Measurements from ENCODE around the gene CDC42BPA. TPM values are rescaled to one million over a fixed set of nuclear protein-coding genes. Genes with fewer than 3 reads are reported as not detected.

CDC42BPA gene
- total RNA-seq, 1 experiment from 2014 or later, result 30.1 TPM

DNA sequence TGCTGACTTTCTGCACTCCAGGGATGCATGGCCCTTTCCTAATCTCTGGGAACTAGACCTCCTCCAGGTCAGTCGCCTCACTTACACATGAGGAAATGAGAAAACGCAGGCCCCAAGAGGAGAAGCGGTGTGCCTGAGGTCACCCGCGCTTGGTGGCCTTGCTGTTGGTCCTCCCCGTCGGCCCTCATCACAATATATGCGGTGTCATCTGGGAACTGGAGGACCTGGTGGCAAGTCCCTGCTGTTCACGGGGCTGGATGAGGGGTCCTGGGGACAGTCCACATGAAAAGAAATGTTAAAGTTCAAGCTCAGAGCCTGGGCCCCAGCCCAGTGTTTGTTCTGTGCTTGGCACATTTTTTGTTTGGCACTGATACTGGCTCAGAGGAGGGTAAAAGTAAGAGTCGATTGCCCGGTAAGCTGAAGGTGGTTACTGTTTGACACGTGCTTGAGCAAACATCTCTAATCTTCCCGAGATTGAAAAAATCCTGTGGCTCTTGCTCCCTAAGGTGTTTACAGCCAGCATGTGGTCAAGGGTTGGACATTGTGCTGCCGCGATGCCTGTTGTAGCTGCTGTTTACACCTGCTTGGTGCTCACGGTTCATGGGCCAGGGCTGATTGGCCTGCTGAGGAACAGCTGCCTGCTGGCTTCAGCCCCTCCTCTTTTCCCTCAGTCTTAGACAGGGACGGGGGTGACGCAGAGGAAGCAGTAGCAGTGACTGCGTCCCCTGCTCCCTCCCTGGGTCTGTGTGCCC is 373.0 kb downstream of the CDC42BPA start:
- Histone ChIP-seq H3K27me3 (ENCODE audit: insufficient read depth, low read length) (no peaks in the 10 kb centered on the region), H2BK20ac (ENCODE audit: low read depth, low read length, poor library complexity, severe bottlenecking) (no peak overlapping the region), H4K8ac (replicated peaks; ENCODE audit: insufficient read length, low read depth, low read length) (no peak overlapping the region), H3K79me2 (ENCODE audit: insufficient read depth, low read length) (no peaks in the 10 kb centered on the region), H3K27ac (ENCODE audit: insufficient read length, low read depth, low read length) (no peak overlapping the region), H3K9me3 (ENCODE audit: control insufficient read depth, low read depth, low read length) (no peaks in the 10 kb centered on the region), H3K23ac (ENCODE audit: insufficient read length, low read depth, low read length) (no peak overlapping the region), H2AK5ac (ENCODE audit: insufficient read length, low read length) (no peak overlapping the region), H3K18ac (ENCODE audit: insufficient read length, low read depth, low read length) (no peak overlapping the region), H4K20me1 (ENCODE audit: control insufficient read depth, insufficient read depth, insufficient read length) (no peaks in the 10 kb centered on the region), H3K4me2 (ENCODE audit: insufficient read depth, insufficient read length, low read length) (no peak overlapping the region), H2BK5ac (ENCODE audit: insufficient read length, low read length) (no peak overlapping the region), H2BK120ac (ENCODE audit: low read depth, low read length, poor library complexity, severe bottlenecking) (no peak overlapping the region), H2AFZ (ENCODE audit: low read length) (no peak overlapping the region), H2BK12ac (ENCODE audit: insufficient read length, low read depth, low read length) (no peak overlapping the region), H2BK15ac (ENCODE audit: low read depth, low read length) (no peak overlapping the region), H3T11ph (ENCODE audit: low read length) (no peak overlapping the region), H4K5ac (ENCODE audit: insufficient read length, low read depth, low read length) (no peak overlapping the region), H3K9ac (ENCODE audit: extremely low read depth, insufficient read length, low read length) (no peak overlapping the region), H3K4me1 (ENCODE audit: insufficient read depth, low read length) (peaks cover 7% of the 10 kb centered on the region), H4K91ac (ENCODE audit: insufficient read length, low read depth, low read length) (no peak overlapping the region), H3K79me1 (ENCODE audit: insufficient read depth, low read depth, low read length, poor library complexity, severe bottlenecking) (peaks cover 5% of the 10 kb centered on the region), H3K56ac (ENCODE audit: insufficient read length, low read depth, low read length) (no peak overlapping the region), H3K4ac (ENCODE audit: low read depth, low read length) (no peak overlapping the region), H3K14ac (ENCODE audit: insufficient read depth, low read length) (no peak overlapping the region; the same call in 1 of the 2 replicates), H3K23me2 (ENCODE audit: insufficient read length, low read depth, low read length, poor library complexity, severe bottlenecking) (peaks cover 4% of the 10 kb centered on the region)
- TF ChIP-seq, protein P1, sequence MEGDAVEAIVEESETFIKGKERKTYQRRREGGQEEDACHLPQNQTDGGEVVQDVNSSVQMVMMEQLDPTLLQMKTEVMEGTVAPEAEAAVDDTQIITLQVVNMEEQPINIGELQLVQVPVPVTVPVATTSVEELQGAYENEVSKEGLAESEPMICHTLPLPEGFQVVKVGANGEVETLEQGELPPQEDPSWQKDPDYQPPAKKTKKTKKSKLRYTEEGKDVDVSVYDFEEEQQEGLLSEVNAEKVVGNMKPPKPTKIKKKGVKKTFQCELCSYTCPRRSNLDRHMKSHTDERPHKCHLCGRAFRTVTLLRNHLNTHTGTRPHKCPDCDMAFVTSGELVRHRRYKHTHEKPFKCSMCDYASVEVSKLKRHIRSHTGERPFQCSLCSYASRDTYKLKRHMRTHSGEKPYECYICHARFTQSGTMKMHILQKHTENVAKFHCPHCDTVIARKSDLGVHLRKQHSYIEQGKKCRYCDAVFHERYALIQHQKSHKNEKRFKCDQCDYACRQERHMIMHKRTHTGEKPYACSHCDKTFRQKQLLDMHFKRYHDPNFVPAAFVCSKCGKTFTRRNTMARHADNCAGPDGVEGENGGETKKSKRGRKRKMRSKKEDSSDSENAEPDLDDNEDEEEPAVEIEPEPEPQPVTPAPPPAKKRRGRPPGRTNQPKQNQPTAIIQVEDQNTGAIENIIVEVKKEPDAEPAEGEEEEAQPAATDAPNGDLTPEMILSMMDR (conservative IDR thresholded peaks at IDR 0.05), result no peak
- peaks cover 9% of the 10 kb centered on the region for H3K27me3 Mint-ChIP-seq (ENCODE audit: low read depth)
- WGBS (ENCODE audit: extremely low coverage, insufficient read length, low lambda C conversion rate), result no CpG with 5 or more reads among the region's 19 CpGs
- peak; percentile 53 for DNase-seq
- peak overlapping the region in 1 of 3 experiments; percentile 55; a peak in 3 of 7 replicates for H3K27ac Mint-ChIP-seq
- peaks cover 3 to 4% of the 10 kb centered on the region in 2 experiments; a peak in 1 of 5 replicates for H3K9me3 Mint-ChIP-seq
- H3K36me3 Mint-ChIP-seq (ENCODE audit: insufficient read depth in 1 of 3, low read depth in 3 of 3), result peaks cover 4 to 11% (median 9%) of the 10 kb centered on the region in 3 experiments
- no peak overlapping the region for H3K4me3 Mint-ChIP-seq
- H3K4me1 Mint-ChIP-seq, result peaks cover 46 to 54% of the 10 kb centered on the region in 2 experiments

Data from H9 (cell line).